HepG2 (cell line): Measurements from ENCODE around the gene STK32C. TPM values are rescaled to one million over a fixed set of nuclear protein-coding genes. Genes with fewer than 3 reads are reported as not detected.

Experiments used
- ATAC-seq: fragments of 200-7000 bp; cut with Tn5 transposase; 3 replicates; pipeline ENCODE4 v1.9.1; 2020; ENCODE audit warnings: mild to moderate bottlenecking, moderate library complexity
- BruUV-seq: library from RNA; stranded (reverse); fragments of 400-500 nt; replicated peaks from 2 replicates; lab custom pipeline; 2021; lab: Mats Ljungman, UMichigan
- CTCF ChIA-PET: fragments of 300-600 bp; formaldehyde crosslinking; extraction: SDS; loops from one replicate; lab custom pipeline; 2021; ENCODE audit warnings: low total read pairs, inconsistent platforms, low intra/inter-chr PET ratio; lab: Yijun Ruan, JAX
- POLR2A ChIA-PET: fragments of 350-600 bp; sonication (Branson Sonifier 250); formaldehyde crosslinking; loops from one replicate; lab custom pipeline; 2020; ENCODE audit warnings: antibody characterized with exemption, inconsistent platforms; lab: Yijun Ruan, JAX
- DNase-seq: peaks from one replicate; pipeline ENCODE4 v3.0.0-alpha.2; 2015; ENCODE audit warnings: low spot score
- FAIRE-seq: peaks from 3 replicates; lab custom pipeline; 2011; peaks lifted over from hg19 to GRCh38; lab: Jason Lieb, UNC
- H2AFZ ChIP-seq: one replicate; pipeline ENCODE4 v1.6.1; 2011; ENCODE audit warnings: low read length, inconsistent platforms
- H3K27ac ChIP-seq: fragments of 300-600 bp; 3 replicates; pipeline ENCODE4 v1.8.0; 2011; ENCODE audit warnings: mixed run types, mild to moderate bottlenecking, mixed read lengths, low read length, inconsistent platforms; ENCODE audit not compliant: insufficient read depth; ENCODE audit errors: extremely low read length
- H3K27me3 ChIP-seq, 2 experiments: fragments of 200-600 bp in 1 of 2; 2 replicates in 1 of 2; 3 replicates in 1 of 2; pipeline versions ENCODE4 v1.6.0 to v1.8.0; 2011; ENCODE audit warnings: low read length in 2 of 2, mild to moderate bottlenecking in 2 of 2, moderate library complexity in 2 of 2, inconsistent platforms in 1 of 2; ENCODE audit not compliant: insufficient read depth in 2 of 2, control insufficient read depth in 1 of 2
- H3K36me3 ChIP-seq, 2 experiments: fragments of 200-600 bp in 1 of 2; replicated peaks in 1 of 2; 2 replicates in 1 of 2; 3 replicates in 1 of 2; pipeline versions ENCODE4 v1.5.1 to v1.8.0; 2011; ENCODE audit warnings: low read length in 2 of 2, inconsistent platforms in 1 of 2; ENCODE audit not compliant: insufficient read depth in 2 of 2, control insufficient read depth in 1 of 2
- H3K4me1 ChIP-seq: 2 replicates; pipeline ENCODE4 v1.5.1; 2012; ENCODE audit warnings: low read length, inconsistent platforms; ENCODE audit not compliant: insufficient read depth
- H3K4me2 ChIP-seq: 2 replicates; pipeline ENCODE4 v1.6.0; 2011; ENCODE audit warnings: low read depth, low read length, inconsistent platforms
- H3K4me3 ChIP-seq, 3 experiments: fragments of 200-600 bp in 1 of 3; sonication (generic), shearing (Covaris generic) in 1 of 3; replicated peaks in 1 of 3; 2 replicates each; pipeline ENCODE4 v1.5.1; 2011 to 2016; ENCODE audit warnings: low read length in 3 of 3, inconsistent platforms in 2 of 3, low read depth in 2 of 3, mild to moderate bottlenecking in 2 of 3, control low read depth in 1 of 3, mixed read lengths in 1 of 3; ENCODE audit not compliant: insufficient read depth in 1 of 3
- H3K79me2 ChIP-seq: one replicate; pipeline ENCODE4 v1.6.1; 2011; ENCODE audit warnings: low read length, inconsistent platforms; ENCODE audit not compliant: insufficient read depth
- H3K9ac ChIP-seq: 2 replicates; pipeline ENCODE4 v1.6.0; 2011; ENCODE audit warnings: mild to moderate bottlenecking, low read depth, low read length, inconsistent platforms; ENCODE audit not compliant: insufficient read depth
- H3K9me3 ChIP-seq: 2 replicates; pipeline ENCODE4 v1.5.1; 2012; ENCODE audit warnings: mild to moderate bottlenecking, low read length
- H4K20me1 ChIP-seq: 2 replicates; pipeline ENCODE4 v1.6.0; 2011; ENCODE audit warnings: inconsistent platforms, mild to moderate bottlenecking, low read length, moderate library complexity; ENCODE audit not compliant: insufficient read depth
- ATF7-NPFF ChIP-seq: sonication (generic); formaldehyde crosslinking; IDR thresholded peaks from 2 replicates; pipeline ENCODE4 v1.8.1; 2023; ENCODE audit warnings: mild to moderate bottlenecking, low read depth, missing genetic modification reagents, moderate library complexity
- NCOA1 ChIP-seq: sonication (generic); formaldehyde crosslinking; IDR thresholded peaks from 2 replicates; pipeline ENCODE4 v1.9.0; 2021; ENCODE audit warnings: missing genetic modification reagents
- RXRA ChIP-seq: sonication (generic); formaldehyde crosslinking; IDR thresholded peaks from 2 replicates; pipeline ENCODE4 v1.5.1; 2020; ENCODE audit warnings: missing genetic modification reagents
- TOE1 ChIP-seq: sonication (generic); formaldehyde crosslinking; IDR thresholded peaks from 2 replicates; pipeline ENCODE4 v1.4.0; 2020; ENCODE audit warnings: mild to moderate bottlenecking, missing genetic modification reagents
- ZNF558 ChIP-seq: sonication (generic); formaldehyde crosslinking; IDR thresholded peaks from 2 replicates; pipeline ENCODE4 v1.9.0; 2022; ENCODE audit warnings: mild to moderate bottlenecking, missing genetic modification reagents, borderline replicate concordance
- WGBS: methylation state at CpG from one replicate; pipeline ENCODE4 v1.1.6; 2017; ENCODE audit warnings: low lambda C conversion rate; 5-methylcytosine and 5-hydroxymethylcytosine counted together
- in situ Hi-C: cut with HindIII; loops from 2 replicates; pipeline ENCODE4 v1.10.0; 2017; ENCODE audit warnings: low pct_unique_long_range_greater_than_20kb; ENCODE audit not compliant: extremely low pct_ligation_motif_present
- intact Hi-C: fragments of 100-400 bp; cut with micrococcal nuclease; formaldehyde crosslinking; loops from one replicate; pipeline ENCODE4 v1.10.0; 2022; ENCODE audit not compliant: unreplicated experiment
- polyA plus RNA-seq, 8 experiments: library from polyadenylated mRNA; depleted of rRNA in 3 of 8; stranded (reverse) in 7 of 8; unstranded in 1 of 8; fragments of >200 nt; fragmentation: Illumina TruSeq in 4 of 8; extraction: Trizol in 4 of 8; gene quantifications; 2 replicates each; pipeline versions ENCODE4 v1.2.1 to v1.2.3, GENCODE V29; 2011 to 2016; ENCODE audit warnings: low read depth in 4 of 8, missing spikeins in 1 of 8, mixed read lengths in 1 of 8; ENCODE audit not compliant: insufficient read depth in 1 of 8
- total RNA-seq, 5 experiments: library from RNA; depleted of rRNA; stranded (reverse); fragments of >200 nt; fragmentation: Illumina TruSeq; extraction: Trizol; gene quantifications; 2 replicates each; pipeline ENCODE4 v1.2.3, GENCODE V29; 2016; ENCODE audit warnings: low read depth in 1 of 5
- TF ChIP-seq, protein P1 (sequence below): sonication (generic); formaldehyde crosslinking; IDR thresholded peaks from 2 replicates; pipeline ENCODE4 v1.4.0; 2020; ENCODE audit warnings: missing genetic modification reagents
- TF ChIP-seq, protein P2 (sequence below): sonication (generic); formaldehyde crosslinking; IDR thresholded peaks from 2 replicates; pipeline ENCODE4 v1.4.0; 2020; ENCODE audit warnings: low read depth, missing genetic modification reagents
- TF ChIP-seq, protein P3 (sequence below): sonication (generic); formaldehyde crosslinking; IDR thresholded peaks from 2 replicates; pipeline ENCODE4 v1.9.0; 2021; ENCODE audit warnings: mild to moderate bottlenecking, missing genetic modification reagents

The STK32C gene
- total and polyA plus RNA-seq, 2 of the 13 experiments (the other 11 are each of a cell fraction or from before 2014, with no cell fraction given) = 10.9 to 19.4 TPM

DNA sequence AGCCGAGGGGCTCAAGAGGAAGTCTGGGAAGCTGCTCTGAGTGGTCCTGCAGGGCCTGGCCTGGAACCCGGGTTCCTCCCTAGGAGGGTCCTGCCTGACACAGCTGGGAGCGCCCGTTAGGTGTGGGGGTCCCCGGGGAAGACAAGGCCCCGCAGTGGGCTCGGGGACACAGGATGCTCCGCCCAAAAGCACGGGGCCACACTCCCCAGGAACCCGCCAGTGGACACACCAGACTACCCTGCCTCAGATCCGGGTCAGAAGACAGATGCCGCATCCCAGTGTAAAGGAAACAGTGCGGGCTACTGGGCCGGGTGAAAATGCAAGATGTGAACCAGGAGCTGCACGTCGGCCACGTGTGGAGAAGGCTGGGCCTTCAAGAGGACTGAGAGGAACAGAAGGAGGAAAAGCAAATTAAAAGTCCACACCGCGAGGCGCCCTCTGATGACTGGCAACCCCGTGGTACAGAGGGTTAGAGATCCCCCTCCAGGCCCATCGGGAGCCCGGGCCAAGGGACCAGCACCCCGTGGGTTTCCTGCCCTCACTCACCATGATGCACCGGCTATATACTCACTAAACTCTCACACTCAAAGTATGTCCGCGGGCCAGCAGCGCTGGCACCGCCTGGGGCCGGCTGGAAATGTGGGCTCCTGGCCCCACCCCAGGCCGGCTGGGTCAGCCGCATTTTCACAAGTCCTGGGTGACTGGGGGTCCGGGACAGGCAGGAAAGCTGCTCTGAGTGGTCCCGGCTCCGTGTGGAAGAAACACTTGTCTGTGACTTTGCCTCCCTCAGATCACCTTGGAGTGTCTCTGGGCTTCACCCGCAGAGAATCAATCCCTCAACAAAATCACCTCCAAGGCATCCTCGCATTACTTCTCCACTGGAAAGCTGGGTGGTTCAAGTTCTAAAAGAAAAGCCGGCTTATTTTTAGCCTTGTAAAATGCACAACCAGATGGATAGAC, 6.1 kb downstream of the STK32C start:
- no peak overlapping the region for H3K4me3 ChIP-seq
- H3K9ac ChIP-seq = no peak overlapping the region
- no peak for ATAC-seq
- no peaks in the 10 kb centered on the region for H3K9me3 ChIP-seq
- POLR2A ChIA-PET = no interaction called here
- no TSS peak for BruUV-seq
- no peak overlapping the region for H2AFZ ChIP-seq
- FAIRE-seq = no peak
- peaks cover 5% of the 10 kb centered on the region for H3K4me1 ChIP-seq
- in situ Hi-C loops (no loop called here), intact Hi-C loops (no loop called here)
- no peak overlapping the region for H3K4me2 ChIP-seq
- H4K20me1 ChIP-seq = no peaks in the 10 kb centered on the region
- no peak overlapping the region for H3K27ac ChIP-seq
- H3K27me3 ChIP-seq = no peaks in the 10 kb centered on the region
- no peaks in the 10 kb centered on the region for H3K36me3 ChIP-seq
- no peak for DNase-seq
- peaks cover 3% of the 10 kb centered on the region for H3K79me2 ChIP-seq
- WGBS = 86% methylated on average over 31 of the region's 38 CpGs
- CTCF ChIA-PET = no interaction called here
- TF ChIP-seq TOE1 (CRISPR knock-in tag) = no peak
- TF ChIP-seq ATF7-NPFF (CRISPR knock-in tag) = no peak
- TF ChIP-seq, protein P1, sequence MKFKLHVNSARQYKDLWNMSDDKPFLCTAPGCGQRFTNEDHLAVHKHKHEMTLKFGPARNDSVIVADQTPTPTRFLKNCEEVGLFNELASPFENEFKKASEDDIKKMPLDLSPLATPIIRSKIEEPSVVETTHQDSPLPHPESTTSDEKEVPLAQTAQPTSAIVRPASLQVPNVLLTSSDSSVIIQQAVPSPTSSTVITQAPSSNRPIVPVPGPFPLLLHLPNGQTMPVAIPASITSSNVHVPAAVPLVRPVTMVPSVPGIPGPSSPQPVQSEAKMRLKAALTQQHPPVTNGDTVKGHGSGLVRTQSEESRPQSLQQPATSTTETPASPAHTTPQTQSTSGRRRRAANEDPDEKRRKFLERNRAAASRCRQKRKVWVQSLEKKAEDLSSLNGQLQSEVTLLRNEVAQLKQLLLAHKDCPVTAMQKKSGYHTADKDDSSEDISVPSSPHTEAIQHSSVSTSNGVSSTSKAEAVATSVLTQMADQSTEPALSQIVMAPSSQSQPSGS = no peak
- TF ChIP-seq RXRA (CRISPR knock-in tag) = no peak
- TF ChIP-seq, protein P2, sequence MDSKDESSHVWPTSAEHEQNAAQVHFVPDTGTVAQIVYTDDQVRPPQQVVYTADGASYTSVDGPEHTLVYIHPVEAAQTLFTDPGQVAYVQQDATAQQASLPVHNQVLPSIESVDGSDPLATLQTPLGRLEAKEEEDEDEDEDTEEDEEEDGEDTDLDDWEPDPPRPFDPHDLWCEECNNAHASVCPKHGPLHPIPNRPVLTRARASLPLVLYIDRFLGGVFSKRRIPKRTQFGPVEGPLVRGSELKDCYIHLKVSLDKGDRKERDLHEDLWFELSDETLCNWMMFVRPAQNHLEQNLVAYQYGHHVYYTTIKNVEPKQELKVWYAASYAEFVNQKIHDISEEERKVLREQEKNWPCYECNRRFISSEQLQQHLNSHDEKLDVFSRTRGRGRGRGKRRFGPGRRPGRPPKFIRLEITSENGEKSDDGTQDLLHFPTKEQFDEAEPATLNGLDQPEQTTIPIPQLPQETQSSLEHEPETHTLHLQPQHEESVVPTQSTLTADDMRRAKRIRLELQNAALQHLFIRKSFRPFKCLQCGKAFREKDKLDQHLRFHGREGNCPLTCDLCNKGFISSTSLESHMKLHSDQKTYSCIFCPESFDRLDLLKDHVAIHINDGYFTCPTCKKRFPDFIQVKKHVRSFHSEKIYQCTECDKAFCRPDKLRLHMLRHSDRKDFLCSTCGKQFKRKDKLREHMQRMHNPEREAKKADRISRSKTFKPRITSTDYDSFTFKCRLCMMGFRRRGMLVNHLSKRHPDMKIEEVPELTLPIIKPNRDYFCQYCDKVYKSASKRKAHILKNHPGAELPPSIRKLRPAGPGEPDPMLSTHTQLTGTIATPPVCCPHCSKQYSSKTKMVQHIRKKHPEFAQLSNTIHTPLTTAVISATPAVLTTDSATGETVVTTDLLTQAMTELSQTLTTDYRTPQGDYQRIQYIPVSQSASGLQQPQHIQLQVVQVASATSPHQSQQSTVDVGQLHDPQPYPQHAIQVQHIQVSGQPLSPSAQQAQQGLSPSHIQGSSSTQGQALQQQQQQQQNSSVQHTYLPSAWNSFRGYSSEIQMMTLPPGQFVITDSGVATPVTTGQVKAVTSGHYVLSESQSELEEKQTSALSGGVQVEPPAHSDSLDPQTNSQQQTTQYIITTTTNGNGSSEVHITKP (CRISPR knock-in tag) = no peak
- no peak for TF ChIP-seq ZNF558 (CRISPR knock-in tag)
- TF ChIP-seq NCOA1 (CRISPR knock-in tag) = no peak
- TF ChIP-seq, protein P3, sequence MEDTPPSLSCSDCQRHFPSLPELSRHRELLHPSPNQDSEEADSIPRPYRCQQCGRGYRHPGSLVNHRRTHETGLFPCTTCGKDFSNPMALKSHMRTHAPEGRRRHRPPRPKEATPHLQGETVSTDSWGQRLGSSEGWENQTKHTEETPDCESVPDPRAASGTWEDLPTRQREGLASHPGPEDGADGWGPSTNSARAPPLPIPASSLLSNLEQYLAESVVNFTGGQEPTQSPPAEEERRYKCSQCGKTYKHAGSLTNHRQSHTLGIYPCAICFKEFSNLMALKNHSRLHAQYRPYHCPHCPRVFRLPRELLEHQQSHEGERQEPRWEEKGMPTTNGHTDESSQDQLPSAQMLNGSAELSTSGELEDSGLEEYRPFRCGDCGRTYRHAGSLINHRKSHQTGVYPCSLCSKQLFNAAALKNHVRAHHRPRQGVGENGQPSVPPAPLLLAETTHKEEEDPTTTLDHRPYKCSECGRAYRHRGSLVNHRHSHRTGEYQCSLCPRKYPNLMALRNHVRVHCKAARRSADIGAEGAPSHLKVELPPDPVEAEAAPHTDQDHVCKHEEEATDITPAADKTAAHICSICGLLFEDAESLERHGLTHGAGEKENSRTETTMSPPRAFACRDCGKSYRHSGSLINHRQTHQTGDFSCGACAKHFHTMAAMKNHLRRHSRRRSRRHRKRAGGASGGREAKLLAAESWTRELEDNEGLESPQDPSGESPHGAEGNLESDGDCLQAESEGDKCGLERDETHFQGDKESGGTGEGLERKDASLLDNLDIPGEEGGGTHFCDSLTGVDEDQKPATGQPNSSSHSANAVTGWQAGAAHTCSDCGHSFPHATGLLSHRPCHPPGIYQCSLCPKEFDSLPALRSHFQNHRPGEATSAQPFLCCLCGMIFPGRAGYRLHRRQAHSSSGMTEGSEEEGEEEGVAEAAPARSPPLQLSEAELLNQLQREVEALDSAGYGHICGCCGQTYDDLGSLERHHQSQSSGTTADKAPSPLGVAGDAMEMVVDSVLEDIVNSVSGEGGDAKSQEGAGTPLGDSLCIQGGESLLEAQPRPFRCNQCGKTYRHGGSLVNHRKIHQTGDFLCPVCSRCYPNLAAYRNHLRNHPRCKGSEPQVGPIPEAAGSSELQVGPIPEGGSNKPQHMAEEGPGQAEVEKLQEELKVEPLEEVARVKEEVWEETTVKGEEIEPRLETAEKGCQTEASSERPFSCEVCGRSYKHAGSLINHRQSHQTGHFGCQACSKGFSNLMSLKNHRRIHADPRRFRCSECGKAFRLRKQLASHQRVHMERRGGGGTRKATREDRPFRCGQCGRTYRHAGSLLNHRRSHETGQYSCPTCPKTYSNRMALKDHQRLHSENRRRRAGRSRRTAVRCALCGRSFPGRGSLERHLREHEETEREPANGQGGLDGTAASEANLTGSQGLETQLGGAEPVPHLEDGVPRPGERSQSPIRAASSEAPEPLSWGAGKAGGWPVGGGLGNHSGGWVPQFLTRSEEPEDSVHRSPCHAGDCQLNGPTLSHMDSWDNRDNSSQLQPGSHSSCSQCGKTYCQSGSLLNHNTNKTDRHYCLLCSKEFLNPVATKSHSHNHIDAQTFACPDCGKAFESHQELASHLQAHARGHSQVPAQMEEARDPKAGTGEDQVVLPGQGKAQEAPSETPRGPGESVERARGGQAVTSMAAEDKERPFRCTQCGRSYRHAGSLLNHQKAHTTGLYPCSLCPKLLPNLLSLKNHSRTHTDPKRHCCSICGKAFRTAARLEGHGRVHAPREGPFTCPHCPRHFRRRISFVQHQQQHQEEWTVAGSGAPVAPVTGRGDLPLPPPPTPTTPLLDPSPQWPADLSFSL = no peak
